ENCODE results near the gene HOXC4.
A peak's percentile ranks its signal among the peaks of the same experiment; 100 is the strongest.
"Not testable (repeated sequence)": the region's sequence is repeated elsewhere in the genome, so short reads cannot be mapped to it uniquely, and the experiment has no call there.

The HOXC4 gene

GRCh38 chr12:54041097-54041690 is 12.4 kb upstream of the HOXC4 start:
- no peak for DNase-seq (ENCODE audit: low spot score)

GRCh38 chr12:54042033-54042432 is 11.6 kb upstream of the HOXC4 start:
- not testable (repeated sequence) for DNase-seq (ENCODE audit: low spot score)

DNA sequence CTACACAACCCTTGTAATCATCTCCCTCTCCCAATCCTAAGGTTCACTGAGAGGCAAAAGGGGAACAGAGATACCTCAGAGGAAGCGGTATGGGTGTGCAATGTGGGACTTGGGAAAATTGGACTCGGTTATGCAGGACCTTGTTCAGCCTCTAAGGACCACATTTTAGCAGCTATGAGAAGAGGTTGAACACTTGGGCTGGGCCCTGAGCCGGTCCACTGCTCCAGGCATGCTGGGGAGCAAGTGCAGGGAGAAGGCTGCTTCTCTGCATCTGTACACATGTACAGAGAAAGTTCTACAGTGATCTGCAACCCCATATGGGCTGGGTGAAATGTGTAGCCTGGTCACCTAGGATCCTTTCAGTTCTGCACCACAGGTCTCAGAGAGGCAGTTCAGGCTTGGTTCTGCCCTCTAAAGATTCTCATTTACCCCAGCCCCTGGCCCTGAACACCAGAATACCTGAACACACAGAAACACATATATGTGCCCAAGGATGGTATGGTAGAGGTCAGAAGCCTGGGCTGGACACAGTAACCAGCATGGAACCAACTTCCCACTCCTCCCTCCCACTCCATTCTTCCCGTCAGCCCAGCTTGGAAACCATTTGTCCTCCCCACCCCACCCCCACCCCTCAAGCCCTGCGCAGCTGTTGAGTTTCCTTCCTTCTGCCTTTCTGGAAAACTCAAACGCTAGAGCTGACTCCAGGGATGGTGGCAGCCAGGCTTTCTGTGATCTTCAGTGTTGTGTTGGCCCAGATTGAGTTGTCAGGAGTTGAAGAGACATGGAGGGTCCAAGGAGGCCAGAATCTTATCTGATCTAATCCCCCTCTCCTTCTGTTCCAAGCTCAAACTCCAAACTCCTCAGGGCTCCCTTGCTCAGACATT is 10.4 kb upstream of the HOXC4 start:
- DNase-seq (ENCODE audit: low spot score) = no peak

GRCh38 chr12:54044425-54045103 is 9.1 kb upstream of the HOXC4 start:
- DNase-seq (ENCODE audit: low spot score) = no peak

GRCh38 chr12:54045401-54045800 is 8.2 kb upstream of the HOXC4 start:
- DNase-seq (ENCODE audit: low spot score) = no peak

- DNase-seq (ENCODE audit: low spot score) = no peak
Observed at GRCh38 chr12:54045868-54046521, 7.6 kb upstream of the HOXC4 start.

DNA sequence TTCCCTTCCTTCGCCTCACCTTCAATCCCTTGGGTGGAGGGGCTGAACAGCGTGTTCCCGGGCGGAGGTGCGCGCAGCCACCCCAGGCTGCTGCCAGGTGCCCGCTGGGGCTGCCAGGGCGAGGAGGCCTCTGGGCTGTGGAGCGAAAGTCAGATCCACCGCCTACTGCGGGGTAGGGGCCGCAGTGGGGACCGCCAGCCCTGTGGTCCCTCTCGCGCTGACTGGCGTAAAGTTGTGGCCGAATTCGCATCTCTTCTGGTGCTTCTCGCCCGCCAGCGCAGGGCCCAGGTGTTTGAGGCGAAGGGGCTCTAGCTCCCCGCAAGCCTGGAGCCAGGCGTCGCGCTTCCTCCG is 6.9 kb upstream of the HOXC4 start:
- no peak for DNase-seq (ENCODE audit: low spot score)

DNA sequence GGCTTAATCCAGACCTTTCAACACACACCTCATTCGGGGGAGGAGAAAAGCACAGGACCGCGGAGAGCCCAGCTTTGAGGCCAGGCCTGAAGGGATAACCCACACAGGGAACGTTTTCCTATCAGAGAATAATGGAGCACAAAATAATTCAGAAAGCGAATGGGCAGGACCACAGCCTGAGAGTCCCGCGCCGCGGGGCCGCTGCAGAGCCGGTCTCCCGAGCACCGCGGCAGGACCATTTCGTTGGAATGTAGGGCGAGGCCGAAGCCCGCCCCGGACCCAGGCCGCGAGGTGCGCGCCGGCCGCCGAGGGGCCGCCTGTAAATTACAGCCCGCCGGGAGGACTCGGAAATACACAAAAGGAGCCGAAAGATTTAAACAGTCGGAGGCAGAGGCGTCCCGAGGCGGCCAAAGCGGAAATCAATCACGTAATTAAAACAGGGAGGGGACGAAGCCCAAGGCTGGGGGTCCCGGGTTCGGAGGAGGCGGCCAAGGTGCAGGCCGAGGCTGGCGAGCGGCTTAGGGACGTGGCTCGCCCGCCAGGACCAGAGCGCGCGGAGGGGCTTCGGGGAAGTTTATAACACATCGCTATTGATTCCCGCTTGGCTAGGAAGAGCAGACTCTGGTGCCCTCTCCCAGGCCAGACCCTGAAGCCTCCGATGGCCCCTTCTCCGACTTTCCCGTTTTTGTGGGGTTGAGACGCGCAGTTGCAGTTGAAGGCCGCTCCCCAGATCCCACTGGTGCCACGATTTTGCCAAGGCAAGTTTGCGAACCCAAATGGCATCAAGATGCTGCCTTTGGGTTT is 6.3 kb upstream of the HOXC4 start:
- no peak for DNase-seq (ENCODE audit: low spot score)

DNA sequence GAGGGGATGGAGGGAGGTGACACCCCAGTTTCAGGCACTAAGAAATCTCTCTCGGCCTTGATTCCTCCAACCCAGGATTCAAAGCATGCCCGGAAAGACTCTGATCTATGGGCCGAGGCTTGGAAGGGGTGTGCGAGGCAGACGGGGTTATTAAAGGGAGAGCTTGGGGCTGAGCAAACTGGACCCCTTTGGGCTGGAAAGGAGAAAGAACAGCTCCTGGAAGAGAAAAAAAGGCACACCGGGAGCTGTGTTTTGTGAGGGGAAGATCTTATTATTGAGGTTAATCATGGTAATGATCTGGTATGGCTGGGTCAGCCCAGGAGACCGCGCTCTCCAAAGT is 5.7 kb upstream of the HOXC4 start:
- no peak for DNase-seq (ENCODE audit: low spot score)

DNA sequence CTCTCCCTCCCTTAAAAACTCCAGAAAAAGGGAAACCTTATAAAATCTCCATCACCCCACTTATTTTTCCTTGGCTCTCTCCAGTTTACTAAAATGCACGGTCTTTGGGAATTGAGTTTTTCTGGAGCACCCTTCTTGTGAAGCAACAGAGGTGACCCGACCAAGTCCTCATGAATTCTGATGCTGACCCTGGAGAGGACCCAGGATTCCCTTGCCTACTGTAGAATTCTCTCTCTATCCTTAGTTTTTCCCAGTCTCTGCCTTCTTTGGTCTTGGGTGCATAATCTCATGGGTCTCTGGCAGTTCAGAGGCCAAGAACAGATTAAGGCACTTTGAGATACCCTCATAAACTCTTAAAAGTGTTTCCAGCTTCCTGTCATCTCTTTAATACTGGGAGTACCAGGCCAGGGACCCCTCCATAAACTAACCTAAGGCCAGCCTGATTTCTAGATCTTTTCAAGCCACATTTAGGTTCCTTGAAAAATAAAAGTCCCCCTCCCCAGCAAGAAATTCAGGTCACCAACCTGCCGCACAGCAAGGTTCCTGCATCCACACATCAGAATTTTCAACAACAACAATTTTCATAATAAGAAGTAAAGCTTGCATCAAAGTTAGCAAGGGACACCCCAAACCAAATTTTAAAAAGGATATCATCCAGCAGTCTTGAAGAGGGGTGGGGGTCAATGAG is 5.1 kb upstream of the HOXC4 start:
- DNase-seq (ENCODE audit: low spot score) = no peak

GRCh38 chr12:54049108-54049507 is 4.5 kb upstream of the HOXC4 start:
- DNase-seq (ENCODE audit: low spot score) = no peak

GRCh38 chr12:54050482-54050810 is 3.2 kb upstream of the HOXC4 start:
- DNase-seq (ENCODE audit: low spot score) = no peak

DNA sequence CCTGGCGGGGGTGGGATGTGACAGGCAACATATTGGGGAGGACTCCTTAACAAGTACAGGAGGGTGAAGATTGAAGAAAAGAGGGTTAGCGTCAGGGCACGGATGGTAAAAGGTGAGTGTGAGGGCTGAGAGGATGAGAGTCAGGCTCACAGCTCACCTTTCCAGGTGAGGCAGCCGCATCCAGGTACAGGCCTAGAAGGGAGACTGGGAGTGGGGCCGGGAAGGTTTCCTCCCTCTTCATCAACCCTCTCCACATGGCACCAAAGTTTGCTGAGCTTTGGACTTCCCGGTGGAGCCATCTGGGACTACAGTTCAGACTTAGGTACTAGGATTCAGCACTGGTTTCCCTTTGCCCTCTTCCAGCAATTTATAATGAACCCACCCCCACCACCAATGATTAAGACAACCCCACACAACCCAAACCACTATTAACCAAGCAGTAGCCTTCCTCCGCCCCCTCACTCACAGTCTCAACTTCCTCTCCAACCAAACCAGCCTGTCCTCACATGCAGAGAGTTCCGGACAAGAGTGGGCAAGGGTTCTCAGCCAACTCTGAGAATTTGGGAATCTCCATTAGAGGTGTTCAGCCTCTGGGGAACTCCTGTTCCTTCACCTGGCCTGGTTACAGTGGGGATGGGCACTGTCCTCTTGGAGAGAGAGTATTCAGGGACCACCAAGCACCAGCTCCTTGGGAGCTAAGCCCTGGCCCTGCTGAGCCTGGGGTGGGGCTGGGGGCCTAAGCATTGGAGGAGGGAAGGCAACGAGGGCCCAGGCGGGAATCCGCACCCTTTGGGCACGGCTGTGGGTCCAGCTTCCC is 2.4 kb upstream of the HOXC4 start:
- peak; percentile 64 for DNase-seq (ENCODE audit: low spot score)

DNA sequence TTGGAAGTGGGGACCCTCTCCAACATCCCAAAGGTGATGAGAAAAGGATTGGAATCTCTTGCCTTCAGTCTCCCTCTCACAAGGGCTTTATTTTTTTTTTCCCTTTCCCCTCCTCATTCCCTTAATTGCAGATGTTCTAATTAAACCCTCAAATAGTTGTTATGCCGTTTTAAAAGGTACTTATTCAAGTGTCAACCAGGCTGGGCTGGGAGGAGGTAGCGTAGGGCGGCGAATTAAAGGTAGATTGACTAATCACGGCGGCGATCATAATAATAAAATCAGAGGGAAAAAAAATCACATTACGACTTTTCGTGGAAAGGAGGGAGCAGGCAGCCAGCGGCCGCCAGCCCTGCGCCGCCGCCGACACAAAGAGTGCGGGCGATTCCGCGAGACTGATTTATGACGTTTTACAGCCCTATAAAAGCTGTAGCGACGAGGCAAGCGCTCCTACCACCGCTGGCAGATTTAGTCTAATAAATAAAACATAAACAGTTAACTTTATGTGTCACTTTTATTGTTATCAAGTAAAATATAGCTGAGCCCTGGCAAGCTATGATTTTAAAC is 1.7 kb upstream of the HOXC4 start:
- DNase-seq (ENCODE audit: low spot score) = peak; percentile 67

GRCh38 chr12:54052438-54053002 is 1.1 kb upstream of the HOXC4 start:
- peak; percentile 49 for DNase-seq (ENCODE audit: low spot score)

GRCh38 chr12:54053003-54053750 is 458 bp upstream of the HOXC4 start:
- DNase-seq (ENCODE audit: low spot score) = peak; percentile 72

DNA sequence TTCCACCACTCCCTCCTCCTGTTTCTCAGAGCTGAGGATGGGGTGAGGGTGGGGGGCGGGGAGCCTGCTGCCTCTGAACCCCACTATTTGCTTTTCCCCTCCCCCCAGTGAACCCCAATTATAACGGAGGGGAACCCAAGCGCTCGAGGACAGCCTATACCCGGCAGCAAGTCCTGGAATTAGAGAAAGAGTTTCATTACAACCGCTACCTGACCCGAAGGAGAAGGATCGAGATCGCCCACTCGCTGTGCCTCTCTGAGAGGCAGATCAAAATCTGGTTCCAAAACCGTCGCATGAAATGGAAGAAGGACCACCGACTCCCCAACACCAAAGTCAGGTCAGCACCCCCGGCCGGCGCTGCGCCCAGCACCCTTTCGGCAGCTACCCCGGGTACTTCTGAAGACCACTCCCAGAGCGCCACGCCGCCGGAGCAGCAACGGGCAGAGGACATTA is 1.1 kb downstream of the HOXC4 start:
- DNase-seq (ENCODE audit: low spot score) = no peak

GRCh38 chr12:54055552-54055951 is 1.9 kb downstream of the HOXC4 start:
- DNase-seq (ENCODE audit: low spot score) = no peak

DNA sequence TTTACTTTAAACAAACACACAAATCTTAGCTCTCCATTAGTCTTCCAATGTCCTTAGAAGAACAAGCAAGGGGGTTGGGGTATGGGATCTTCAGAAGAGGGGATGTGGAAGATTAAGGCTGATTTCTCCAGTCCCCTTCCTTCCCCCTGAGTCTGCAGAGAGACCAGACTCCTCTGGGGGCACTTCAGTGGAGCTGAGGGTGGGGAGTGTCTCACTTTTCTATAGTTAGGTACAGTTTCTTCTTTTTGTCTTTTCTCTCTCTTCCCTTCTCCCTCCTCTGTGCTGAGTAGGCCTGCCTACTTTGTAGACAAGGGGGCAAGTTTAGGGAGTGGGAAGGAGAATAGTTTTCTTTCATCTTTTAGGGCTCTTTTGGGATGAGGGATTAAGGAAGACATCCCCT is 2.5 kb downstream of the HOXC4 start:
- DNase-seq (ENCODE audit: low spot score) = no peak
